AG09309 (cell line): ENCODE results near the gene GJB6.

Source experiments
- DNase-seq: peaks from one replicate; pipeline ENCODE4 v3.0.0-alpha.2; 2010; ENCODE audit warnings: low read depth
- H3K4me3 ChIP-seq: 2 replicates; pipeline ENCODE4 v1.5.1; 2011; ENCODE audit warnings: mild to moderate bottlenecking, low read depth, low read length, moderate library complexity; ENCODE audit not compliant: control insufficient read depth
- CTCF ChIP-seq: IDR thresholded peaks from 2 replicates; pipeline ENCODE4 v1.5.1; 2011; ENCODE audit warnings: mild to moderate bottlenecking, low read depth, low read length, inconsistent platforms; ENCODE audit not compliant: insufficient read depth, control insufficient read depth; ENCODE audit errors: missing control alignments

Gene GJB6

GRCh38 chr13:20227730-20228129, 4.4 kb downstream of the GJB6 start:
- no peak for DNase-seq
- no peak for TF ChIP-seq CTCF
- H3K4me3 ChIP-seq, result no peak overlapping the region

GRCh38 chr13:20227288-20227687, 4.8 kb downstream of the GJB6 start:
- no peak overlapping the region for H3K4me3 ChIP-seq
- DNase-seq, result no peak
- no peak for TF ChIP-seq CTCF

GRCh38 chr13:20222553-20222952, 9.6 kb downstream of the GJB6 start:
- no peak for DNase-seq

GRCh38 chr13:20221772-20222171, 10.3 kb downstream of the GJB6 start:
- no peak for TF ChIP-seq CTCF
- H3K4me3 ChIP-seq, result no peak overlapping the region
- peak; percentile 45 for DNase-seq

More at GRCh38 chr13:20222553-20222952, 9.6 kb downstream of the GJB6 start:
- no peak overlapping the region for H3K4me3 ChIP-seq
- no peak for TF ChIP-seq CTCF

GRCh38 chr13:20219577-20219976, 12.5 kb downstream of the GJB6 start:
- DNase-seq, result no peak
- TF ChIP-seq CTCF, result no peak
- H3K4me3 ChIP-seq, result no peak overlapping the region

- no peak for DNase-seq
Measured at GRCh38 chr13:20217168-20217567, 15.0 kb downstream of the GJB6 start.

More at GRCh38 chr13:20217168-20217567, 15.0 kb downstream of the GJB6 start:
- H3K4me3 ChIP-seq, result no peak overlapping the region
- no peak for TF ChIP-seq CTCF
